GM19025 (cell line): Measurements from ENCODE around the gene ANKLE2.
"Not testable (repeated sequence)": the region's sequence is repeated elsewhere in the genome, so short reads cannot be mapped to it uniquely, and the experiment has no call there.

Experiments used
- ATAC-seq: cut with Tn5 transposase; IDR thresholded peaks from one replicate; pipeline ENCODE4 v1.9.1; 2021; ENCODE audit warnings: mild to moderate bottlenecking, low read depth, moderate library complexity; ENCODE audit not compliant: unreplicated experiment

Gene ANKLE2

GRCh38 chr12:132777614-132778013, 16.0 kb upstream of the ANKLE2 start:
- no peak for ATAC-seq

GRCh38 chr12:132776816-132777568, 15.4 kb upstream of the ANKLE2 start:
- no peak for ATAC-seq

- not testable (repeated sequence) for ATAC-seq
Observed at GRCh38 chr12:132776230-132776625, 14.6 kb upstream of the ANKLE2 start.

DNA sequence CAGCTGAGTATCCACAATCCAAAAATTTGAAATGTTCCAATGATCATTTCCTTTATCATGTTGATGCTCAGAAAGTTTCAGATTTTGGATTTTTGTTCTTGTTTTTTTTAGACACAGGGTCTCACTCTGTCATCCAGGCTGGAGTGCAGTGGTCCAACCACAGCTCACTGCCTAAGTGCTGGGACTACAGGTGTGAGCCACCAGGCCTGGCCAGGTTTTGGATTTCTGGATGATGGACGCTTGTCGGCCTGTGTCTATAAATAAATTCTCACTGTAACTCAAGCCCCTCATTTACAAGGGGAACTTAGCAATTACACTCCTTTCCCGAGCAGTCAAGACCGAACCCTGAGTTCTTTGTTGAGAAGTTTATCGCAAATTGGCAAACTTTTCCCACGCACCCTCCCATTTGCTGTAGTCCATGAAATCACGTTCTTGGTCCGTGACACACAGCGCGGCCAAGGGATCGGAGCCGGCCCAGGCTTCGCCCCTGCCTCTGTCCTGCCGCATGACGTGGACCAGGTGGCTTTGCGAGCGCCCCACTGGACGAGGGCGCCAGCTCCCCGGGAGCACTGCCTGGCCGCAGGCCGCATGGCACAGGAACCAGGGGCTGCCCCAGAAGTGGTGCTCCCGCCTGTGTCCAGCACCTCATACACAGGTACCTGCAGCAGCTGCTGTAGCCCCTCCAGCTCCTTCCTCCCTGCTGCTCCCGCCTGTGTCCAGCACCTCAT, 14.0 kb upstream of the ANKLE2 start:
- ATAC-seq, result no peak

GRCh38 chr12:132774646-132775275, 13.1 kb upstream of the ANKLE2 start:
- ATAC-seq, result no peak

- no peak for ATAC-seq
Observed at GRCh38 chr12:132774159-132774558, 12.5 kb upstream of the ANKLE2 start.

GRCh38 chr12:132773077-132773955, 11.7 kb upstream of the ANKLE2 start:
- no peak for ATAC-seq

DNA sequence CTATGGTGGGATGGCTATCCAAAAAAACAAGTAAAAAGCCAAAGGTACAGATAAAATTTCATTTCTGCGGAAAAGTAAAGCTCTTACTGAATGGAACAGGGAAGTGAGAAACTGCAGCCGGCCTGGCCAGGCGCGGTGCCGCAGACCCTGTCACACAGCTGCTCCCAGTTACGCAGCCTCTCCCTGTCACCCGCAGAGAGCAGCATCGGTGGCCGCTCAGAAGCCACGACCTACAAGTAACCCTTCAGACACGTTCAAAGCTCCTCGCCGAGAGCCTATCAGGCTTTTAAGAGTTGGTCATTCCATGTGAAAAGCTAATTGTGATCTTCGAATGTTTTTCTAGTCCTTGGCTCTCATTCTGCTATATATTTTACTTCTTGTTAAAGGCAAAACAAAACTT, 11.0 kb upstream of the ANKLE2 start:
- ATAC-seq, result no peak

DNA sequence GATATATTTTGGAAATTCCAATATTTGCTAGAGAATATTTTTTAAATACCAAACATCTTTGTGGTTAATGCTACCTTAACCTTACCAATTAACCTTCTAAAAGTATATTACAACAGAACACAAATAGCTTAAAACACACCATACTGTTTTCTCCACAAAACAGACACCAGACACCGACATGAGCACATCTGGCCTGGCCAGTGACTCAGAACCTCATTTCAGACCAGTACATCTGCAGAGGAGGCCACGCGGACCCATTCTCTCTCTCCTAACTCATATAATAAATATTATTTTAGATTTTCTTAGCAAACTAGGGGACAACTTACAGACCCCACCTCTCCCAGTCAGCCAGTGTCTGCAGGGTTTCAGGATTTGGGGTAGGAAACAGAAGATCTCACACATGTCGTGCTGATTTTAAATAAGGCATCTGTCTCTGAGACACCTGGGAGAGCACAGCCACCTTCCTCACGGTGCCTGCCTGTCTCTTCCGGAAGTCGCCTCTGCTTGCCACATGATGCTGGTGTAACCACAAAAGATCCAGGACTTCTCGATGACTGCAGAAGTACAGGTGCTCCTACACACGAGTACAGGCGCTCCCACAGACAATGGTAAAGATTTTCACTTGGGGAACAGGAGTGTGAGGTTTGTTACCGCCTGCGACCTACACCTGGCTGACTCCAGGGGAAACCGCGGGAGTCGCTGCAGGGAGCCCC, 9.7 kb upstream of the ANKLE2 start:
- ATAC-seq, result no peak

DNA sequence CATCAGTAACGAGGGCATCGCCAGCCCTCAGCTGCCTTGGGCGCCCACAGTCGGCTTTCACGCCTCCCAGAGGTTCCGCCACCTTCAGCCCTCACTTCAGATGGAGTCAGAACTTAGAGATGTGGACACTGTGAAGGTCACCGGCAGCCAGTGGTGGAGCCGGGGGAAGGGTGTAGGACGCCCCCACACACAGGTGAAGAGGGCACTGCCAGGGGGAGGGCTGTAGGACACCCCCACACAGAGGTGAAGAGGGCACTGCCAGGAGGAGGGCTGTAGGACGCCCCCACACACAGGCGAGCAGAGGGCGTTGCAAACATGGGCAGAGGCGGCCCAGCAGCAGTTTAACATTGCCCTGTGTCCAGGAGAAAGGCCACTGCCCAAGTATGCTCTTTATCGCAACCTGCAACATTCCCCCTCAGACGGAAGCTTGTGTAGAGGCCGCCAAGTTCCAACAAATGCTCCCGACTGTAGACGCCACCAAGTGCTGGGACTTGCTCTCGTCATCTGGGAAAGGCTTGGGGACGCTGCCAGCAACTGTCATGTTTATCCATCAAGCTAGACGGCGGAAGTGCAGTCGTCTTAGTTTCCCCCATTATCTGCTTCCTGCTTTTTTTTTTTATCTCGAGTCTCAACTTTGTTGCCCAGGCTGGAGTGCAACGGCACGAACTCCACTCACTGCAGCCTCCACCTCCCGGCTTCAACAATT, 4.9 kb upstream of the ANKLE2 start:
- no peak for ATAC-seq

- ATAC-seq, result no peak
Observed at GRCh38 chr12:132765361-132765760, 3.7 kb upstream of the ANKLE2 start.

- ATAC-seq, result no peak
Observed at GRCh38 chr12:132764231-132764630, 2.6 kb upstream of the ANKLE2 start.

- peak; percentile 81 for ATAC-seq
Observed at GRCh38 chr12:132761921-132762583, 420 bp upstream of the ANKLE2 start.

- no peak for ATAC-seq
Observed at GRCh38 chr12:132759359-132759758, 2.3 kb downstream of the ANKLE2 start.

- ATAC-seq, result not testable (repeated sequence)
Observed at GRCh38 chr12:132758825-132759224, 2.8 kb downstream of the ANKLE2 start.

GRCh38 chr12:132754160-132754932, 7.3 kb downstream of the ANKLE2 start:
- no peak for ATAC-seq

DNA sequence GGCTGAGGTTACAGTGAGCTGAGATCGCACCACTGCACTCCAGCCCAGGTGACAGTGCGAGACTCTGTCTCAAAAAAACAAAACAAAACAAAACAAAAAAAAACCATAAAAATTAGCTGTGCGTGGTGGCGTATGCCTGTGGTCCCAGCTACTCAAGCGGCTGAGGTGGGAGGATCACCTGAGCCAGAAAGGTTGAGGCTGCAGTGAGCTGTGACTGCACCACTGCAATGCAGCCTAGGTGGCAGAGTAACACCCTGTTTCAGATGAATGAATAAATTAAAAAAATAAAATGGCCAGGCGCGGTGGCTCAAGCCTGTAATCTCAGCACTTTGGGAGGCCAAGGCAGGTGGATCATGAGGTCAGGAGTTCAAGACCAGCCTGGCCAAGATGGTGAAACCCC, 8.0 kb downstream of the ANKLE2 start:
- ATAC-seq, result not testable (repeated sequence)

- ATAC-seq, result no peak
Observed at GRCh38 chr12:132748319-132748718, 13.3 kb downstream of the ANKLE2 start.
